Measurements from ENCODE around the gene C2CD4A.
"Not testable (repeated sequence)": the region's sequence is repeated elsewhere in the genome, so short reads cannot be mapped to it uniquely, and the experiment has no call there.

The C2CD4A gene

DNA sequence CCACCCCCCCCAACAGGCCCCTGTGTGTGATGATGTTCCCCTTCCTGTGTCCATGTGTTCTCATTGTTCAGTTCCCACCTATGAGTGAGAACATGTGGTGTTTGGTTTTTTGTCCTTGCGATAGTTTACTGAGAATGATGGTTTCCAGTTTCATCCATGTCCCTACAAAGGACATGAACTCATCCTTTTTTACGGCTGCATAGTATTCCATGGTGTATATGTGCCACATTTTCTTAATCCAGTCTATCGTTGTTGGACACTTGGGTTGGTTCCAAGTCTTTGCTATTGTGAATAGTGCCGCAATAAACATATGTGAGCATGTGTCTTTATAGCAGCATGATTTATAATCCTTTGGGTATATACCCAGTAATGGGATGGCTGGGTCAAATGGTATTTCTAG, 18.5 kb upstream of the C2CD4A start:
- not testable (repeated sequence) for H3K27ac ChIP-seq (ENCODE audit: low read depth in 2 of 2, low read length in 2 of 2); H3K4me3 ChIP-seq (ENCODE audit: low read length in 2 of 2); H3K9ac ChIP-seq (ENCODE audit: low read depth in 1 of 2, low read length in 2 of 2); H3K36me3 ChIP-seq (ENCODE audit: control insufficient read depth in 2 of 2, insufficient read depth in 2 of 2, low read length in 2 of 2); H3K9me3 ChIP-seq (ENCODE audit: control insufficient read depth in 2 of 2, low read length in 2 of 2); H3K27me3 ChIP-seq (ENCODE audit: control insufficient read depth in 2 of 2, insufficient read depth in 2 of 2, low read length in 2 of 2)
- peaks cover 11 to 13% of the 10 kb centered on the region in 2 donors for H3K4me1 ChIP-seq (ENCODE audit: control insufficient read depth in 2 of 2, insufficient read depth in 2 of 2, low read length in 2 of 2)

DNA sequence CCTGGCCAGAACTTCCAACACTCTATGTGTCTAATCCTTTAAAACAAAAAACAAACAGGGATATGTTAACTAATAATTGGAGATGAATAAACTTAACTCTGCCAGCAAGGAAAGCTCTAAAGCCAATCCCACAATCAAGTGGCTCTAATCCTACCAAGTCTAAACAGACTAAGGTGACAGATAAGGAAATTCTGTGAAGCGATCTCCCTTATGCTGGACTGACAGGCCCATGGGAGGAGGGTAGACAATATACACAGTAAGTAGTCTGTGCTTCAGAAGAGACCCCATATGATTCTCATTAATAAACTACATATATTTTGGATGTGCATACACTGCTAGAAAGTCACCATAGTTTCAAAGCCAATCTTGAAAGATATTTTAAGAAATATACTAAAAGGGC, 16.7 kb upstream of the C2CD4A start:
- Histone ChIP-seq H3K9ac (ENCODE audit: low read depth in 1 of 2, low read length in 2 of 2) (no peak overlapping the region), H3K27ac (ENCODE audit: low read depth in 2 of 2, low read length in 2 of 2) (no peak overlapping the region), H3K4me1 (ENCODE audit: control insufficient read depth in 2 of 2, insufficient read depth in 2 of 2, low read length in 2 of 2) (peaks cover 11 to 13% of the 10 kb centered on the region in 2 donors), H3K4me3 (ENCODE audit: low read length in 2 of 2) (no peak overlapping the region), H3K9me3 (ENCODE audit: control insufficient read depth in 2 of 2, low read length in 2 of 2) (no peaks in the 10 kb centered on the region), H3K27me3 (ENCODE audit: control insufficient read depth in 2 of 2, insufficient read depth in 2 of 2, low read length in 2 of 2) (no peaks in the 10 kb centered on the region), H3K36me3 (ENCODE audit: control insufficient read depth in 2 of 2, insufficient read depth in 2 of 2, low read length in 2 of 2) (no peaks in the 10 kb centered on the region)

DNA sequence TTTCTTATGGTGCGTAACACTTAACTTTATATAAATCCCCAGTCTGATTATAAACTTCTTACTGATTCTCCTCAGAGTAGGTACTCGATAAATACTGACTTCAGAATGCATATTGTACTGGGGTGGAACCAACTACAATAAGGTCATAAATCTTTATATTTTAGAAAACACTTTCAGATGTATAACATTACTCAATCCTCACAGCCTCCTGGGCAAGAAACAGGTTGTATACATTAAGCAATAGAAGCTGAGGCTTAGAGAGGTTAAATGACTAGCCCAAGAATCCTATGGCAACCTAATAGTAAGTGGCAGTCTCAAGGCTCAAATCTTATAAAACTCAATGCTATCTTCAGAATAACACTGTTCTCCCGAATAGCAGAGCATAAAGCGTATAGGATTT, 15.6 kb upstream of the C2CD4A start:
- peaks cover 10 to 13% of the 10 kb centered on the region in 2 donors for H3K4me1 ChIP-seq (ENCODE audit: control insufficient read depth in 2 of 2, insufficient read depth in 2 of 2, low read length in 2 of 2)
- no peak overlapping the region for H3K27ac ChIP-seq (ENCODE audit: low read depth in 2 of 2, low read length in 2 of 2)
- H3K9me3 ChIP-seq (ENCODE audit: control insufficient read depth in 2 of 2, low read length in 2 of 2), result no peaks in the 10 kb centered on the region
- no peaks in the 10 kb centered on the region for H3K36me3 ChIP-seq (ENCODE audit: control insufficient read depth in 2 of 2, insufficient read depth in 2 of 2, low read length in 2 of 2)
- H3K27me3 ChIP-seq (ENCODE audit: control insufficient read depth in 2 of 2, insufficient read depth in 2 of 2, low read length in 2 of 2), result no peaks in the 10 kb centered on the region
- no peak overlapping the region for H3K4me3 ChIP-seq (ENCODE audit: low read length in 2 of 2)
- H3K9ac ChIP-seq (ENCODE audit: low read depth in 1 of 2, low read length in 2 of 2), result no peak overlapping the region

DNA sequence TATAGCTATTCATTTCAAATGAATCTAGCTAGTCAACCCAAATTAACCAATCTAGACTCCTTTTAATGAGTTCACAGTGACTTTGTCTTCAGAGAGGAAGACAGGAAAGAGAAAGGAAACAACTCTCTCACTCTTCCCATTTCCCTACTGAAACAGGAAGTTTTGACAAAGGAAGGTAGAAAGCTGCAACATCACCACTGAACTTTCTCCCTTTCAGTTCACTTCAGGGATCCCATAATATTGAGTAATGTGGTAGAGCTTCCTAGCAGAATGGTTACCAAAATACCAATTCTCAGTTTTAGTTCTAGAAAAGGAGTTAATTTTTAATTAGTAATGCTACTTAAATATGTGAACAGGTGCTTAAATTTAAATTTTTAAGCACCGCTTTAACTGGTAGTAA, 14.1 kb upstream of the C2CD4A start:
- Histone ChIP-seq H3K4me1 (ENCODE audit: control insufficient read depth in 2 of 2, insufficient read depth in 2 of 2, low read length in 2 of 2) (peaks cover 6 to 9% of the 10 kb centered on the region in 2 donors), H3K36me3 (ENCODE audit: control insufficient read depth in 2 of 2, insufficient read depth in 2 of 2, low read length in 2 of 2) (no peaks in the 10 kb centered on the region), H3K27ac (ENCODE audit: low read depth in 2 of 2, low read length in 2 of 2) (no peak overlapping the region), H3K9me3 (ENCODE audit: control insufficient read depth in 2 of 2, low read length in 2 of 2) (no peaks in the 10 kb centered on the region), H3K27me3 (ENCODE audit: control insufficient read depth in 2 of 2, insufficient read depth in 2 of 2, low read length in 2 of 2) (no peaks in the 10 kb centered on the region), H3K4me3 (ENCODE audit: low read length in 2 of 2) (no peak overlapping the region), H3K9ac (ENCODE audit: low read depth in 1 of 2, low read length in 2 of 2) (no peak overlapping the region)

DNA sequence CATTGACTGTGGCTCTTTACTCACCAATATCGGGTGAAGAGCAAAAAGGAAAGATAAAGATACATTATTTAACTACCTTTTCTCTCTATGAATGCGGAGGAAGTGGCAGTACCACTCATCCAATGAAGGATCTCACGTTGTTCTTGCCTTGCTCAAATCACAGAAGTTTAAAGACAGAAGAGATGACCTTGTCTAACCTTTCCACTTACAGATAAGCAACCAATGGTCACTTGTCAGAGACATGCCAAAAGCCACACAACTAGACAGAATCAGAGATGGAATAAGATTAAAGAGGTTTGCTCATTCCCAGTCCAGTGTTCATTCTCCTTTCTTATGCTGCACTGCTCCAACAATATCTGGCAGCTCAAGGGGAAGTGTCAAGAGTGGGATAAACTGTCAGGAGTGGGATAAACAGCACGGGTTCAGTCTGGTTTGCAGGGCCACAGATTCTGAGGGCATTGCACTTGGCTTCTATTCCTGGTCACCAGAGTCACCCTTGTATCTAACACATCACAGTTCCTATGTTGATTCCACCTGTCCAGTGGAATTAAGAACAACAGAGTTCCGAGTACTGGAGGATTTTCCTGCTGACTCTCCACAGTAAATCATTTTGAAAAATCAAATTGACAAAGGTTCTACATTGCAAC, 13.2 kb upstream of the C2CD4A start:
- Histone ChIP-seq H3K9ac (ENCODE audit: low read depth in 1 of 2, low read length in 2 of 2) (no peak overlapping the region), H3K27ac (ENCODE audit: low read depth in 2 of 2, low read length in 2 of 2) (no peak overlapping the region), H3K9me3 (ENCODE audit: control insufficient read depth in 2 of 2, low read length in 2 of 2) (no peaks in the 10 kb centered on the region), H3K4me3 (ENCODE audit: low read length in 2 of 2) (no peak overlapping the region), H3K4me1 (ENCODE audit: control insufficient read depth in 2 of 2, insufficient read depth in 2 of 2, low read length in 2 of 2) (peaks cover 6 to 11% of the 10 kb centered on the region in 2 donors), H3K27me3 (ENCODE audit: control insufficient read depth in 2 of 2, insufficient read depth in 2 of 2, low read length in 2 of 2) (no peaks in the 10 kb centered on the region), H3K36me3 (ENCODE audit: control insufficient read depth in 2 of 2, insufficient read depth in 2 of 2, low read length in 2 of 2) (no peaks in the 10 kb centered on the region)

DNA sequence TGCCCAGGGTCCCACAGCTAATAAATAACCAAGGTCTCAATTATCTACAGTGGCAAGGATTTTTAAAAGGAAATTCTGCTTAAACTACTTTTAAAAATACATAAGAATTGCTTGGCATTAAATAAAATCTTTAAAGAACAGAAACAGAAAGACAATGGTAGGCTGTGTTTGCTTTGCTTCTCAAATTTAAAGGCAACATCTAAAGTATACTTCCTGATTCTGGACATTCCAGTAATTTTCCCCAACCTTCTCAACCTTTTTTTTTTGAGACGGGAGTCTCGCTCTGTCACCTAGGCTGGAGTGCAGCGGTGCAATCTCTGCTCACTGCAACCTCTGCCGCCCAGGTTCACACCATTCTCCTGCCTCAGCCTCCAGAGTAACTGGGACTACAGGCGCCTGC, 11.8 kb upstream of the C2CD4A start:
- Histone ChIP-seq H3K9ac (ENCODE audit: low read depth in 1 of 2, low read length in 2 of 2) (no peak overlapping the region), H3K36me3 (ENCODE audit: control insufficient read depth in 2 of 2, insufficient read depth in 2 of 2, low read length in 2 of 2) (no peaks in the 10 kb centered on the region), H3K4me3 (ENCODE audit: low read length in 2 of 2) (no peak overlapping the region), H3K4me1 (ENCODE audit: control insufficient read depth in 2 of 2, insufficient read depth in 2 of 2, low read length in 2 of 2) (peaks cover 12 to 15% of the 10 kb centered on the region in 2 donors), H3K27me3 (ENCODE audit: control insufficient read depth in 2 of 2, insufficient read depth in 2 of 2, low read length in 2 of 2) (no peaks in the 10 kb centered on the region), H3K27ac (ENCODE audit: low read depth in 2 of 2, low read length in 2 of 2) (no peak overlapping the region), H3K9me3 (ENCODE audit: control insufficient read depth in 2 of 2, low read length in 2 of 2) (no peaks in the 10 kb centered on the region)

DNA sequence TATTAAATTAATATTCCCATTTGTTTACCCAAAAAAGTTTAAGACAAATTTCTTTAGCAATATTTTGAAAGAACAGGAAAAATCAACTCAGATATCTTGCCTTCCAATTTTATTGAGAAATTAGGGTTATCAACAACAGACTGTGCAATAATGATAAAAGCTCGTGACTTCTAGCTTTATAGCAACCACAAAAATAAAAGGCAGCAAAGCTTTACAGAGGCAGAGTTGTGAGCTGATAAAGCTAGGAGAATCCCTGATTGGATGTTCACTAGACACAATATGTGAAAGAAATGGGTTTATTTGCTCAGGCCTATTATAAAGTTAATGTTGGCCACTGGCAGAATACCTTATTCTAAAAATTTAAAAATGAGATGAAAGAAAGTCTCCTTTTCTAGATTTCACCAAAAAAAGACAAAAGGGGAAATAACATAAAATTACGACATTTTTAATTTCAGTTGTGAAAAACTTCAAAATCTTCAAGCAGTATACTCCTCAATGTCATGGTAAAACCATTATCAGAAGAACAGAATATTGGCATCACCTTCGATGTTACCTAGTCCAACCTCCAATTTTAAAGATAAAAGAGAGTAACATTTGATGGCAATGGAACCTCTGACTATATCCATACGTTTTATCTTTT, 9.3 kb upstream of the C2CD4A start:
- Histone ChIP-seq H3K9ac (ENCODE audit: low read depth in 1 of 2, low read length in 2 of 2) (no peak overlapping the region), H3K27me3 (ENCODE audit: control insufficient read depth in 2 of 2, insufficient read depth in 2 of 2, low read length in 2 of 2) (no peaks in the 10 kb centered on the region), H3K4me1 (ENCODE audit: control insufficient read depth in 2 of 2, insufficient read depth in 2 of 2, low read length in 2 of 2) (peaks cover 6 to 7% of the 10 kb centered on the region in 2 donors), H3K4me3 (ENCODE audit: low read length in 2 of 2) (no peak overlapping the region), H3K27ac (ENCODE audit: low read depth in 2 of 2, low read length in 2 of 2) (no peak overlapping the region), H3K9me3 (ENCODE audit: control insufficient read depth in 2 of 2, low read length in 2 of 2) (no peaks in the 10 kb centered on the region), H3K36me3 (ENCODE audit: control insufficient read depth in 2 of 2, insufficient read depth in 2 of 2, low read length in 2 of 2) (no peaks in the 10 kb centered on the region)

DNA sequence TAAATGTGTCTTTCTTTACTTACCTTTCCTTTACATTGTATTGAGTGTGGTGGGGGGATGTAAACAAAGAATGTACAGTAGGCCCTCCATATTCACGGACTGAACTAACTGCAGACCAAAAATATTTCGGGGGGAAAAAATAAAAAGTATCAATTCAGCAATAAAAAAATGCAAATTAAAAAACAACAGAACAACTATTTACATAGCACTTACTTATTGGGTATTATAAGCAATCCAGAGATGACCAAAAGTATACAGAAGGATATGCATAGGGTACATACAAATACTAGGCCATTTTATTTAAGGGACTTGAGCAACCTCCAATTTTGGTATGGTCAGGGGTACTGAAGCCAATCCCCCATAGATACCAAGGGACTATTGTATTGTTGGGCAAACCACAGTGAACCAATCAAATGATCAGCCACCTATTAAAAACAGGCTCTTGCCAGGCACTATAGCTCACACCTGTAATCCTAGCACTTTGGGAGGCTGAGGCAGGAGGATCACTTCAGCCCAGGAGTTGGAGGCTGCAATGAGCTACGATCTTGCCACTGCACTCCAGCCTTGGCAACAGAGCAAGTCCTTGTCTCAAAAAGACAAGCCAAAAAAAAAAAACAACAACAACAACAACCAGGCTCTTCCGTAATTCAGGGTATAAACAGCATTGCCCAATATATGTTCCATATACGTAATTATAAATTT, 8.3 kb upstream of the C2CD4A start:
- Histone ChIP-seq H3K4me1 (ENCODE audit: control insufficient read depth in 2 of 2, insufficient read depth in 2 of 2, low read length in 2 of 2) (peaks cover 6 to 7% of the 10 kb centered on the region in 2 donors), H3K27ac (ENCODE audit: low read depth in 2 of 2, low read length in 2 of 2) (no peak overlapping the region), H3K9ac (ENCODE audit: low read depth in 1 of 2, low read length in 2 of 2) (no peak overlapping the region), H3K4me3 (ENCODE audit: low read length in 2 of 2) (no peak overlapping the region), H3K36me3 (ENCODE audit: control insufficient read depth in 2 of 2, insufficient read depth in 2 of 2, low read length in 2 of 2) (no peaks in the 10 kb centered on the region), H3K27me3 (ENCODE audit: control insufficient read depth in 2 of 2, insufficient read depth in 2 of 2, low read length in 2 of 2) (no peaks in the 10 kb centered on the region), H3K9me3 (ENCODE audit: control insufficient read depth in 2 of 2, low read length in 2 of 2) (no peaks in the 10 kb centered on the region)

DNA sequence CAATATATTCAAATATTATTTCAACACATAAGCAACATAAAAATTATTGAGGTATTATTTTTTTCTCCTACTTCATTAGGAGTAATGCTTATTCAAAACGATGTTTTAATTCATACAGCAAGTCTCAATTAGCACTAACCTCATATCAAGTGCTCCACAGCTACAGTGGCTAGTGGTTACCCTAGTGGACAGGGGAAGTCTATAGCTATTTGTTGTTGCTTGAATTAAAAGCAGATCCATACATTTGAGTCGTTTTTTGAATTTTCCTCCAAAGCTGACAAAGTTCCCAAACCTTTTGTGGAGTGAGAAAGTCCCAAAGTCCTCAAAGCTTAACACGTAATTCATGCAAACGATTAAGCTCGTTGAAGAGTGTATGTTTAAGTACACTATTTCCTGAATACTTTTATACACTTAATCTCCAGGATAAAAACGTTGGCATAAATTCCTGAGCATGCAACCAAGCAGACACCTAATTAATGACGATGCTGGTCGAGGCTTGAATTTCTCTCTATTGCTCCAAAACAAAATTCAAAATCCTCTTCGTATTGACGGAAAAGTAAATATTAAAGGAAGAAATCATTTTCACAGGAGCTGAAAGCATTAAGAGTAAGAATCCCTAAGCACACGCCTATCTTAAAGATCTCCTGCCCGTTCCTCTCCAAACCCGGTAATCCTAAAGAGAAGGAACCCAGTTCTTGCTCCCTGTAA, 7.5 kb upstream of the C2CD4A start:
- Histone ChIP-seq H3K27ac (ENCODE audit: low read depth in 2 of 2, low read length in 2 of 2) (peak overlapping the region; percentile 89 to 97), H3K9ac (ENCODE audit: low read depth in 1 of 2, low read length in 2 of 2) (peak overlapping the region; percentile 84 to 91), H3K4me1 (ENCODE audit: control insufficient read depth in 2 of 2, insufficient read depth in 2 of 2, low read length in 2 of 2) (peaks cover 6 to 7% of the 10 kb centered on the region in 2 donors), H3K27me3 (ENCODE audit: control insufficient read depth in 2 of 2, insufficient read depth in 2 of 2, low read length in 2 of 2) (no peaks in the 10 kb centered on the region), H3K4me3 (ENCODE audit: low read length in 2 of 2) (peak overlapping the region; percentile 85 to 94), H3K9me3 (ENCODE audit: control insufficient read depth in 2 of 2, low read length in 2 of 2) (no peaks in the 10 kb centered on the region), H3K36me3 (ENCODE audit: control insufficient read depth in 2 of 2, insufficient read depth in 2 of 2, low read length in 2 of 2) (no peaks in the 10 kb centered on the region)

DNA sequence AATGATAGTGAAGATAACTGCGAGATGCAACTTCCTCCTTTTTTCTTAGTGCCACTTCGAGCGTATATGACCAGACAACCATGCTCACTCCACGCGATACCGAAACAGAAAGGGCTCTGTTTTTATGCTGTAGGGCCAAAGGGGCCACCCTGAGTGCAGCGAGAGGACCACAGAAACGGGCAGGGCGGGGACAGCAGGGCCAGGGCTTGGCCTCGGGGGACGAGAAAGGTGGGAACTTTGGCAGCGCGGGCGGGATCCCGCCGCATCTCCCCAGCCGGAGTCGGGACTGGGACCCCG, 7.0 kb upstream of the C2CD4A start:
- no peaks in the 10 kb centered on the region for H3K36me3 ChIP-seq (ENCODE audit: control insufficient read depth in 2 of 2, insufficient read depth in 2 of 2, low read length in 2 of 2)
- H3K4me1 ChIP-seq (ENCODE audit: control insufficient read depth in 2 of 2, insufficient read depth in 2 of 2, low read length in 2 of 2), result peaks cover 6 to 7% of the 10 kb centered on the region in 2 donors
- no peaks in the 10 kb centered on the region for H3K27me3 ChIP-seq (ENCODE audit: control insufficient read depth in 2 of 2, insufficient read depth in 2 of 2, low read length in 2 of 2)
- peak overlapping the region; percentile 85 to 94 for H3K4me3 ChIP-seq (ENCODE audit: low read length in 2 of 2)
- H3K9ac ChIP-seq (ENCODE audit: low read depth in 1 of 2, low read length in 2 of 2), result peak overlapping the region; percentile 84 to 91
- H3K9me3 ChIP-seq (ENCODE audit: control insufficient read depth in 2 of 2, low read length in 2 of 2), result no peaks in the 10 kb centered on the region
- peak overlapping the region; percentile 89 to 97 for H3K27ac ChIP-seq (ENCODE audit: low read depth in 2 of 2, low read length in 2 of 2)

All from mucosa of rectum (tissue), 2 donors.